ENCODE results near the gene ARSK. TPM values are rescaled to one million over a fixed set of nuclear protein-coding genes. Genes with fewer than 3 reads are reported as not detected.

The ARSK gene
- total RNA-seq, 1 donor from 2014 or later, result 2.9 TPM

DNA sequence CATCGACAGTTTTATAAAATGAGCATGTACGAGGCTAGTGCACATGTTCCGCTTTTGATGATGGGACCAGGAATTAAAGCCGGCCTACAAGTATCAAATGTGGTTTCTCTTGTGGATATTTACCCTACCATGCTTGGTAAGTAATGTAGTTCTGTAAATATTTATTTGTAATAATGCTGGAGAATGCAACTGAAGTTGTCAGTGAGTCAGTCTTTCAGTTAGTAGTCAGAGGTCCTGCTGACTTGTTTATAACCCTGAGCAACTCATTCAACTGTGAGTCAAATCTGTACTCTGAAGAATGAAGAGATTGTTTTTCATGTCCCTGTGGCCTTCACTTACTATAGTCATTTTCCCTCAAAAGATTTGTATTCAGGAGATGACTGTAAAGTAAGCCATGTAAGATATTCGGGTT lies 36.6 kb downstream of the ARSK start:
- TF ChIP-seq, protein P1, sequence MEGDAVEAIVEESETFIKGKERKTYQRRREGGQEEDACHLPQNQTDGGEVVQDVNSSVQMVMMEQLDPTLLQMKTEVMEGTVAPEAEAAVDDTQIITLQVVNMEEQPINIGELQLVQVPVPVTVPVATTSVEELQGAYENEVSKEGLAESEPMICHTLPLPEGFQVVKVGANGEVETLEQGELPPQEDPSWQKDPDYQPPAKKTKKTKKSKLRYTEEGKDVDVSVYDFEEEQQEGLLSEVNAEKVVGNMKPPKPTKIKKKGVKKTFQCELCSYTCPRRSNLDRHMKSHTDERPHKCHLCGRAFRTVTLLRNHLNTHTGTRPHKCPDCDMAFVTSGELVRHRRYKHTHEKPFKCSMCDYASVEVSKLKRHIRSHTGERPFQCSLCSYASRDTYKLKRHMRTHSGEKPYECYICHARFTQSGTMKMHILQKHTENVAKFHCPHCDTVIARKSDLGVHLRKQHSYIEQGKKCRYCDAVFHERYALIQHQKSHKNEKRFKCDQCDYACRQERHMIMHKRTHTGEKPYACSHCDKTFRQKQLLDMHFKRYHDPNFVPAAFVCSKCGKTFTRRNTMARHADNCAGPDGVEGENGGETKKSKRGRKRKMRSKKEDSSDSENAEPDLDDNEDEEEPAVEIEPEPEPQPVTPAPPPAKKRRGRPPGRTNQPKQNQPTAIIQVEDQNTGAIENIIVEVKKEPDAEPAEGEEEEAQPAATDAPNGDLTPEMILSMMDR (IDR thresholded peaks at IDR 0.05), result no peak
- no peak overlapping the region for H3K4me3 Mint-ChIP-seq
- ChIA-PET POLR2A (no interaction called here), CTCF (no interaction called here)
- intact Hi-C loops (cut with micrococcal nuclease), result no loop called here
- no peaks in the 10 kb centered on the region for H3K27me3 Mint-ChIP-seq
- no peak for DNase-seq
- H3K4me1 Mint-ChIP-seq, result peaks cover 7% of the 10 kb centered on the region
- no peak for ATAC-seq (ENCODE audit: low read depth)
- no peaks in the 10 kb centered on the region for H3K9me3 Mint-ChIP-seq
- no peak overlapping the region for H3K27ac Mint-ChIP-seq
- peaks cover 7% of the 10 kb centered on the region for H3K36me3 Mint-ChIP-seq (ENCODE audit: low read depth)

DNA sequence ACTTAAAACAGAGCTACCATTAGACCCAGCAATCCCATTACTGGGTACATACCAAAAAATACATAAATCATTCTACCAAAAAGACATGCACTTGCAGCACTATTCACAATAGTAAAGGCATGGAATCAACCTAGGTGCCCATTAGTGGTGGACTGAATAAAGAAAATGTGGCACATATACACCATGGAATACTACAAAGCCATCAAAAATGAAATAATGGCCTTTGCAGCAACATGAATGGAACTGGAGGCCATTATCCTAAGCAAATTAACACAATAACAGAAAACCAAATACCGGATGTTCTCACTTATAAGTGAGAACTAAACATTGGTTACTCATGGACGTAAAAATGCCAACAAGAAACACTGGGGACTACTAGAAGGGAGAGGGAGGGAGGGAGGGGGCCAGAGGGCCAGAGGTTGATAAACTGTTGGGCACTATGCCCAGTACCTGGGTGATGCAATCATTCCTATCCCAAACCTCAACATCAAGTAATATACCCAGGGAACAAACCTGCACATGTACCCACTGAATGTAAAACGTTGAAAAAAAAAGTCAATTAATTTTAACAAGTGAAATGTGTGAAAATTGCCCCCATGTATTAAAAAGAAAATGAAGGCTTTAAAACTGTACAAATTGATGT lies 40.5 kb downstream of the ARSK start:
- TF ChIP-seq, protein P1 (IDR thresholded peaks at IDR 0.05), result no peak
- ChIA-PET POLR2A (no interaction called here), CTCF (interaction anchor here (0.9 kb wide), 1 partner anchor 39 kb away, joined by 3 read pairs; no protein-coding TSS in a partner anchor)
- intact Hi-C loops (cut with micrococcal nuclease), result no loop called here
- no peak overlapping the region for H3K4me3 Mint-ChIP-seq
- ATAC-seq (ENCODE audit: low read depth) (no peak), DNase-seq (no peak)
- no peaks in the 10 kb centered on the region for H3K27me3 Mint-ChIP-seq
- no peaks in the 10 kb centered on the region for H3K9me3 Mint-ChIP-seq
- H3K4me1 Mint-ChIP-seq, result peaks cover 7% of the 10 kb centered on the region
- peaks cover 5% of the 10 kb centered on the region for H3K36me3 Mint-ChIP-seq (ENCODE audit: low read depth)
- H3K27ac Mint-ChIP-seq, result no peak overlapping the region

DNA sequence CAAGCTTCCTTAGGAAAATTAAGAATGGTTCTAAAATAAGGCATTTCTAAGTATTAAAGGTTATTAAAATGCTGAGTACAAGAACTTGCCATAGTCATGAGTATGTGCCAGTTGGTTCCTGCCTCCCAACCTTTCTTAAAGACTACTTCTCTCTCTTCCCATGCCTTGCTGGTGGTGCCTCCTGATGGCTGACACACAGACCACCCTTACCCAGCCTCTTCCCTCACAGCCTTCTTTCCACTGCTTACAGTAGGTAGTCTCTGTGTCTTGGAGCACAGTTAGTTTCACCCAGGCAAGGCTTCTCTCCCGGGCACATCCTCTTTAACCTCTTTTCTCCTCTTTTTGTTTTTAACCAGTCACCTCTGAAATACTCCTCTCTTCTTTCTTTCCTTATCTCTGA lies 44.4 kb downstream of the ARSK start:
- TF ChIP-seq, protein P1 (IDR thresholded peaks at IDR 0.05), result no peak
- H3K27ac Mint-ChIP-seq, result no peak overlapping the region
- H3K4me1 Mint-ChIP-seq, result no peaks in the 10 kb centered on the region
- ATAC-seq (ENCODE audit: low read depth), result no peak
- intact Hi-C loops (cut with micrococcal nuclease), result no loop called here
- CTCF ChIA-PET, result no interaction called here
- H3K9me3 Mint-ChIP-seq, result no peaks in the 10 kb centered on the region
- H3K36me3 Mint-ChIP-seq (ENCODE audit: low read depth), result peaks cover 15% of the 10 kb centered on the region
- no peaks in the 10 kb centered on the region for H3K27me3 Mint-ChIP-seq
- no peak for DNase-seq
- H3K4me3 Mint-ChIP-seq, result no peak overlapping the region
- POLR2A ChIA-PET, result no interaction called here

DNA sequence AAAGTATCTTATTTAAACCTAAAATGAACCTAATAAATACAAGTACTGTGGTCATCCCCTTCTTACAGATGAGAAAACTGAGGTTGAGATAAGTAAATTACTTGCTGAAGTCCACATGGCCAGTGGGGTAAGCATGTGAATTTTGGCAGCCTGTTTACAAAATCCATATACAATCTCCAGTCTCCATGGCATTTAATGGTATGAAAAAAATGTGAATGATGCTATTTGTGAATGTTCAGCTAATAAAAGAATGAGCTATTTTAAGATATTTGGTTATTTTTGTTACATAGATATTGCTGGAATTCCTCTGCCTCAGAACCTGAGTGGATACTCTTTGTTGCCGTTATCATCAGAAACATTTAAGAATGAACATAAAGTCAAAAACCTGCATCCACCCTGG lies 45.7 kb downstream of the ARSK start:
- TF ChIP-seq, protein P1 (IDR thresholded peaks at IDR 0.05), result no peak
- Mint-ChIP-seq H3K36me3 (ENCODE audit: low read depth) (peaks cover 13% of the 10 kb centered on the region), H3K4me1 (no peaks in the 10 kb centered on the region), H3K27ac (no peak overlapping the region), H3K27me3 (no peaks in the 10 kb centered on the region), H3K9me3 (no peaks in the 10 kb centered on the region), H3K4me3 (no peak overlapping the region)
- POLR2A ChIA-PET, result no interaction called here
- DNase-seq, result no peak
- intact Hi-C loops (cut with micrococcal nuclease), result no loop called here
- ATAC-seq (ENCODE audit: low read depth), result no peak
- CTCF ChIA-PET, result no interaction called here

DNA sequence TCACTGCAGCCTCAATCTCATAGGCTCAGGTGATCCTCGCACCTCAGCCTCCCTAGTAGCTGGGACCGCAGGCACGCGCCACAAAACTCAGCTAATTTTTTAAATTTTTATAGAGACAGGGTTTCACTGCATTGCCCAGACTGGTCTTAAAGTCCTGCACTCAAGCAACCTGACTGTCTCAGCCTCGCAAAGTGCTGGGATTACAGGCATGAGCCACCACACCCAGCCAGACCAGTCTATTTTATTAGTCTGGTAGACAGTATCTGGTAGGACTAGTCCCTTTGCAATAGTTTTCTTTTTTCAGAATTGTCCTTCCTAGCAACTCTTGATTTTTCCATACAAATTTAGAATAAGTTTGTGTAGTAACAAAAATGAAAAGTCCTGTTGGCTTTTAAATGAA lies 50.9 kb downstream of the ARSK start:
- no peaks in the 10 kb centered on the region for H3K4me1 Mint-ChIP-seq
- H3K36me3 Mint-ChIP-seq (ENCODE audit: low read depth), result peaks cover 11% of the 10 kb centered on the region
- POLR2A ChIA-PET, result no interaction called here
- CTCF ChIA-PET, result no interaction called here
- TF ChIP-seq, protein P1 (IDR thresholded peaks at IDR 0.05), result no peak
- no peak overlapping the region for H3K27ac Mint-ChIP-seq
- no peak overlapping the region for H3K4me3 Mint-ChIP-seq
- H3K27me3 Mint-ChIP-seq, result no peaks in the 10 kb centered on the region
- intact Hi-C loops (cut with micrococcal nuclease), result no loop called here
- no peaks in the 10 kb centered on the region for H3K9me3 Mint-ChIP-seq
- ATAC-seq (ENCODE audit: low read depth) (no peak), DNase-seq (no peak)

All from activated B cell treated with CpG ODN at 0.5 μM for 24 hours (primary cell).